Fibroblast of pulmonary artery (primary cell): Measurements from ENCODE around the gene LRRC27.

Source experiments
- DNase-seq: peaks from one replicate; pipeline ENCODE4 v3.0.0-alpha.2; 2010; ENCODE audit warnings: low read depth
- H3K4me3 ChIP-seq: replicated peaks from 2 replicates; pipeline ENCODE4 v1.5.1; 2011; ENCODE audit warnings: low read depth, mild to moderate bottlenecking, control low read depth, low read length, moderate library complexity
- TF ChIP-seq, protein P1 (sequence below): IDR thresholded peaks from 2 replicates; pipeline ENCODE4 v1.5.1; 2011; ENCODE audit warnings: mild to moderate bottlenecking, control low read depth, low read length, inconsistent platforms; ENCODE audit errors: missing control alignments

Gene LRRC27

DNA sequence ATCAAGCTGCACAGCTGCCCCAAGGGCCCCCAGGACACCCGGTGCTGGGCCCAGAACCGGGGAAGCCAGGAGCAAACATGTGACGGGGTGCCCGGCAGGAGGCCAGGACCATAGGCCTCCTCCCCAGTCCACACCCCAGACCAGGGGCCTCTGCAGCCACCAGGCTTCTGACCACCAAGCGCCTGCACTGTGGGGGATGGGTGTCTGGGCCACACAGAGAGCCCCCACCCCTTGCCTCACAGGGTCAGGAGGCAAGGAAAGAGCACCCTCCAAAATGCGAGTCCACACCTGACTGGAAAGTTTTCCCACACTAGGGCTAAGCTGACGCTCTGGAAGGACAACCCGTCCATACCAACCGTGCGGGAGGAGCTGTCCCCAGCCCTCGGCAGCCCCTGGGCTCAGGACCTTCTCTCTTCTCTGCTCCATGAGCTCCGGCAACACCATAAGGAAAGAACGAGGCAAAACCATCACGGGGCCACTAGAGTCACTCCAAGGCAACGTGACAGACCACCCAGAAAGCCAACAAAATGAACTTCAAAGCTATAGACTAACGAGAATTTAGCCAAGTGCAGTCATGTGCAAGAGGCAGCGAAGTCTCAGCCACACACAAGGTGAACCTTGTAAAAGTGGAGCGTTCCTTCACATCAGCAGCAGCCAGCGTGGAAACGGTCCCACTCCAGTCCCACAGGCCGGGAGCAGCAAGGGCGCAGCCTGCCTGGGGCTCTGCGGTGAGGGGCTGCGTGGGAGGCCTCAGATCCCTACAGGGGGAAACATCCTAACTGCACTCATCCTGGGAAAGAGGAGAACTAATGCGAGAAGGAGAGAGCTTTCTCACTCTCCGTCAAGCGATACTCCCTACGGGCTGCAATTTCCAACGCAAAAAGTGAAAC lies 29.3 kb upstream of the LRRC27 start:
- DNase-seq, result no peak
- H3K4me3 ChIP-seq, result no peak overlapping the region
- TF ChIP-seq, protein P1, sequence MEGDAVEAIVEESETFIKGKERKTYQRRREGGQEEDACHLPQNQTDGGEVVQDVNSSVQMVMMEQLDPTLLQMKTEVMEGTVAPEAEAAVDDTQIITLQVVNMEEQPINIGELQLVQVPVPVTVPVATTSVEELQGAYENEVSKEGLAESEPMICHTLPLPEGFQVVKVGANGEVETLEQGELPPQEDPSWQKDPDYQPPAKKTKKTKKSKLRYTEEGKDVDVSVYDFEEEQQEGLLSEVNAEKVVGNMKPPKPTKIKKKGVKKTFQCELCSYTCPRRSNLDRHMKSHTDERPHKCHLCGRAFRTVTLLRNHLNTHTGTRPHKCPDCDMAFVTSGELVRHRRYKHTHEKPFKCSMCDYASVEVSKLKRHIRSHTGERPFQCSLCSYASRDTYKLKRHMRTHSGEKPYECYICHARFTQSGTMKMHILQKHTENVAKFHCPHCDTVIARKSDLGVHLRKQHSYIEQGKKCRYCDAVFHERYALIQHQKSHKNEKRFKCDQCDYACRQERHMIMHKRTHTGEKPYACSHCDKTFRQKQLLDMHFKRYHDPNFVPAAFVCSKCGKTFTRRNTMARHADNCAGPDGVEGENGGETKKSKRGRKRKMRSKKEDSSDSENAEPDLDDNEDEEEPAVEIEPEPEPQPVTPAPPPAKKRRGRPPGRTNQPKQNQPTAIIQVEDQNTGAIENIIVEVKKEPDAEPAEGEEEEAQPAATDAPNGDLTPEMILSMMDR, result no peak

DNA sequence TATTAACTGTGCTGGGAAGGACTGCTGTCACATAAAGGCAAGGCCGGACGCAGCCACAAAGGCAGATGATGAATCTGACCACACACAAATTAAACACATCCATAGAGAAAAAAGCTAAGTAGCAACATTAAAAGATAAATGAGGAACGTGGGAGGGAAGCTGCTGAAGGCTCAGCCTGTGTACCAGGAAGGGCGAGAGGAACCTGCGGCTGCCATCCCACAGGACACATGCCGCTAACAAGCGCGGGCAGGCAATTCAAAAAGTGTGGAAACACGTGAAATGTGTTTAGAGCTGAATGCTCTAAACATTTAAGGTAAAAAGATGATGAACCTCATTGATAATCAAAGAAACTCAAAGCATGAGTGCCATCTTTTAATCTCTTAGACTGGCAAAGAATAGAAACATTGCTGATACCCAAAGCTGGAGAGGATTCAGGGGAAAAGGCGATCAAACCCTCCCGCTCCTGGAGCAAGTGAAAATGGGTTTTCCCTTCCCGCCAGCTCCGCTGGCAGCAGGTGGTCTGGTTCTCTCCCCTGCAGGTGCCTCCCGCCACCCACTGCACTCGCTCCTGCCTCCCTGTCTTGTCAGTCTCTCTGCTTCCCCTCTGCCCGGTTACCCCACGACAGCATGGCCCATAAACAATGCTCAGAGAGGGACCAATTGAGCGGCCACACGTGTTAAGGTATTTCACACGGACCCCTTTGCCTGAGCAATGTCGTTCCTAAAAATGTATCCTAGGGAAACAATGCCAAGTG lies 28.5 kb upstream of the LRRC27 start:
- no peak overlapping the region for H3K4me3 ChIP-seq
- DNase-seq, result no peak
- TF ChIP-seq, protein P1, result no peak

DNA sequence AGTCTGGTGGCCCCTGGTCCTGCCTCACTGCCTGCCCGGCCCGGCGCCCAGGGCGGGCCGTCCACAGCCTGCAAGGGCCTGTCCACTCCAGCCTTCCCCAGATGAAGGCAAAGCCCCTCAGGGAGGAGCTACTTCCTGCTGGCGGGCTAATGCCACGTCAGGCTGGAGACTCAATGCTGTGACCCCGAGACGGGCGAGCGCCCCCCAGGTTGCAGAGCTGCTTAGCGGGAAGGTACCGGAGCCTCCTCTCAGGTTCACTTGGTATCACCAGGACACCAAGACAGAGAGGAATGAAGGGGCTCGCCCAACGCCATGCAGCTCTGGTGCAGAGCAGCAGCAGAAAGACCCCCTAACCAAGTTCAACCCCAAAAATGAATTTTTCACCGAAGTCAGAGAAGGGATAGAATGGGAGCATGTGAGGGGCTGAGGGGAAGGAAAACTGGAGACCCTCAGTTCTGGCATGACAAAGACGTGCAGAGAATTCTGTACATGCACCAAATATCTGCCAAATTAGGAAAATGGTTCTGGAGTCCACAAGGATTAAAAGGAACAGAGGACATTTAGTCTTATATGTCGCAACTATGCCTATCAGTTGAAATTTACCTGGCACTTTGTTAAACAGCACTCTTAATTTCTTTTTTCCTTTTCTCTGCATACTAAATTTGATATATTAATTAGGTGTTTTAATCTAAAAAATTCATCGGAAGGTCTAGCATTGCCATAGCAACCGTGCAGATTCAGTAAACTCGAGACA lies 27.1 kb upstream of the LRRC27 start:
- DNase-seq, result no peak
- H3K4me3 ChIP-seq, result no peak overlapping the region
- TF ChIP-seq, protein P1, result no peak

DNA sequence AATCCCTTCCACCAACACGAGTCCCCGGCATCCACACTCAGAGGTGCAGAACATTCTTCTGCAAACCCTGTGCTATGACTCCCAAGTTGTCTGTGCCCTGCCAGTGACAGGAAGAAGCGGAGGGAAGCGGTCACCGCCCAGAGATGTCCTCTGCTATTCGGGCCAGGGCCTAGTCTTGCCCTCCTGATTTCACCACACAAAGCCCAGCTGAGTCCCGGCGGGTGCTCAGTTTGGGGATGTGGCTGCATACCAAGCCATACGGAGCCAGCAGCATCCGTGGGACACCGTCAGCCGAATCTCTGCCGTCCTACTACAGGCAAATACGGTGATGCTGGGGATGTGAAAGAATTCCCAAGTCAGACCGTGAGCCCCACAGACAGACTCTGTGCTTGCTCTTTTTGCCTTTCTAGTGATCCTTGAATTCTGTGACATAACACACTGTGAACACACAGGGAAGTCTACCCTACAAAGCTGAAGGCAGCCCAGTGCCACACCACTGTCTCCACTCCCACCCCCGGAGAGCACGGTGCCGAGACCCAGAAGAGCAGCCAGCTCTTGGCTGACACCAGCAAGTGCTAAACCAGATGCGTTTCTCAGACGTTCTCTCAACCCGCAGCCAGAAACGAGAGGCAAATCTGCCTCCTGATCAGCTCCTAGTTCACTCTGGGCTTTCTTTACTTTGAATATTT lies 26.2 kb upstream of the LRRC27 start:
- H3K4me3 ChIP-seq, result no peak overlapping the region
- TF ChIP-seq, protein P1, result no peak
- DNase-seq, result no peak

DNA sequence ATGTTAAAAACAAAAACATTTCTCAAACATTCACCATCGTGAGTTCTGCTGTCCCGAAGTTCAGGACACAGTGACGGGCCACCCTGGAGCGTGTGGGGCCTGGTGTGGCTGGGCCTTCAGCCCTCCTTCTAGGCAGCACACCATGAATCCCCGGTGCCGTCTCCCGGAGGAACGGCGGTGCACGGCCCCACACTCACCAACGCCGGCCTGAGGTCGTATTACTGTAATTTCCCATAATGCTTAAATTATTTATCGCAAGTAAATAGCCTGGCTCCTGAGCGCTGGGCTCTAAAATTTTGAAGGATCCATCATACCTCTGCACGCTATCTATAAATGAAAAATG lies 25.7 kb upstream of the LRRC27 start:
- TF ChIP-seq, protein P1, result no peak
- H3K4me3 ChIP-seq, result no peak overlapping the region
- no peak for DNase-seq
